RWPE1 (cell line): ENCODE measurements around the gene MYL6.
A peak's percentile ranks its signal among the peaks of the same experiment; 100 is the strongest.

ENCODE experiments used
- CTCF ChIA-PET: fragments of 350-600 bp; sonication (Branson Sonifier 250); formaldehyde crosslinking; extraction: SDS; loops from one replicate; lab custom pipeline; 2021; lab: Yijun Ruan, JAX
- POLR2A ChIA-PET: fragments of 400-600 bp; formaldehyde crosslinking; extraction: SDS; loops from one replicate; lab custom pipeline; 2020; ENCODE audit warnings: antibody characterized with exemption; ENCODE audit not compliant: low non-redundant PET; lab: Yijun Ruan, JAX
- DNase-seq: peaks from one replicate; pipeline ENCODE4 v3.0.0; 2012; ENCODE audit warnings: low spot score
- H3K27ac ChIP-seq: fragments of 450-650 bp; 2 replicates; pipeline ENCODE4 v1.5.1; 2017
- CTCF ChIP-seq: fragments of 450-650 bp; conservative IDR thresholded peaks from 2 replicates; pipeline ENCODE4 v1.5.1; 2017; ENCODE audit warnings: low read depth, mild to moderate bottlenecking

Gene MYL6

GRCh38 chr12:56128670-56129205 is 29.4 kb upstream of the MYL6 start:
- H3K27ac ChIP-seq, result peak overlapping the region; percentile 91
- CTCF ChIA-PET, result interaction anchor here (0.8 to 1.5 kb wide), 2 partner anchors 23 to 30 kb away, joined by 4 to 6 read pairs; partner anchors contain the start of gene MYL6B
- peak; percentile 33 for DNase-seq
- POLR2A ChIA-PET, result interaction anchor here (0.6 to 1.4 kb wide), 5 partner anchors 11 to 231 kb away, joined by 3 to 8 read pairs (median 3); partner anchors contain the start of gene ZC3H10
- TF ChIP-seq CTCF, result no peak

- CTCF ChIA-PET, result interaction anchor here (1.5 kb wide), 1 partner anchor 22 kb away, joined by 6 read pairs; the partner anchor contains the start of gene MYL6B
- H3K27ac ChIP-seq, result peak overlapping the region; percentile 91
- no peak for TF ChIP-seq CTCF
- DNase-seq, result peak; percentile 54
- POLR2A ChIA-PET, result no interaction called here
Measured at GRCh38 chr12:56129206-56129941, 28.8 kb upstream of the MYL6 start.

GRCh38 chr12:56129942-56130495 is 28.1 kb upstream of the MYL6 start:
- ChIA-PET POLR2A (no interaction called here), CTCF (interaction anchor here (1.5 kb wide), 1 partner anchor 22 kb away, joined by 6 read pairs; the partner anchor contains the start of gene MYL6B)
- no peak for TF ChIP-seq CTCF
- no peak for DNase-seq
- H3K27ac ChIP-seq, result peak overlapping the region; percentile 91

GRCh38 chr12:56130876-56131275 is 27.3 kb upstream of the MYL6 start:
- ChIA-PET POLR2A (no interaction called here), CTCF (interaction anchor here (0.7 kb wide), 1 partner anchor 13 kb away, joined by 5 read pairs; no protein-coding TSS in a partner anchor)
- no peak for TF ChIP-seq CTCF
- no peak for DNase-seq
- peak overlapping the region; percentile 91 for H3K27ac ChIP-seq

- no peak overlapping the region for H3K27ac ChIP-seq
- DNase-seq, result no peak
- CTCF ChIA-PET, result no interaction called here
- TF ChIP-seq CTCF, result no peak
- POLR2A ChIA-PET, result no interaction called here
Measured at GRCh38 chr12:56134897-56135296, 23.3 kb upstream of the MYL6 start.

- POLR2A ChIA-PET, result no interaction called here
- CTCF ChIA-PET, result interaction anchor here (0.6 to 1.2 kb wide), 3 partner anchors 18 to 120 kb away, joined by 3 to 6 read pairs (median 6); no protein-coding TSS in a partner anchor
- DNase-seq, result no peak
Measured at GRCh38 chr12:56137853-56138571, 20.1 kb upstream of the MYL6 start.

More at GRCh38 chr12:56137853-56138571, 20.1 kb upstream of the MYL6 start:
- H3K27ac ChIP-seq, result peak overlapping the region; percentile 10; the same call in 1 of the 2 replicates
- TF ChIP-seq CTCF, result no peak
